ENCODE data around the gene ADRA2B.

GRCh38 chr2:96083064-96083939 lies 33.1 kb downstream of the ADRA2B start:
- no peak for TF ChIP-seq EZH2 (IDR thresholded peaks at IDR 0.05; ENCODE audit: borderline replicate concordance, insufficient read depth, low read depth, low read length, poor library complexity, severe bottlenecking)
- TF ChIP-seq CTCF (IDR thresholded peaks at IDR 0.05): no peak
